DND-41 (cell line): ENCODE data around the gene USP54.

Experiments
- ATAC-seq: fragments of 200-7000 bp; cut with Tn5 transposase; 3 replicates; pipeline ENCODE4 v1.9.1; 2021; ENCODE audit warnings: low read depth; ENCODE audit not compliant: insufficient read depth
- DNase-seq: peaks from one replicate; pipeline ENCODE4 v3.0.0-alpha.2; 2020
- H2AFZ ChIP-seq: 2 replicates; pipeline ENCODE4 v1.6.0; 2012; ENCODE audit warnings: low read depth, low read length
- H3K27ac ChIP-seq: 2 replicates; pipeline ENCODE4 v1.5.1; 2012; ENCODE audit warnings: low read length, inconsistent platforms
- H3K27me3 ChIP-seq: fragments of 200-600 bp; sonication (generic); 2 replicates; pipeline ENCODE4 v1.6.0; 2012; ENCODE audit warnings: low read length, mild to moderate bottlenecking, inconsistent platforms; ENCODE audit not compliant: insufficient read depth, poor library complexity
- H3K36me3 ChIP-seq: 2 replicates; pipeline ENCODE4 v1.5.1; 2012; ENCODE audit warnings: low read length, inconsistent platforms; ENCODE audit not compliant: insufficient read depth
- H3K4me1 ChIP-seq: 2 replicates; pipeline ENCODE4 v1.5.1; 2012; ENCODE audit warnings: mild to moderate bottlenecking, low read length; ENCODE audit not compliant: insufficient read depth
- H3K4me2 ChIP-seq: 2 replicates; pipeline ENCODE4 v1.6.0; 2012; ENCODE audit warnings: mild to moderate bottlenecking, moderate library complexity, low read length, inconsistent platforms; ENCODE audit not compliant: insufficient read depth
- H3K4me3 ChIP-seq, 2 experiments: fragments of 200-600 bp in 1 of 2; shearing (Covaris generic) in 1 of 2; 2 replicates each; pipeline ENCODE4 v1.5.1; 2012 to 2016; ENCODE audit warnings: inconsistent platforms in 2 of 2, low read length in 2 of 2, mild to moderate bottlenecking in 2 of 2, low read depth in 1 of 2, moderate library complexity in 1 of 2
- H3K79me2 ChIP-seq: 2 replicates; pipeline ENCODE4 v1.6.0; 2012; ENCODE audit warnings: low read length, inconsistent platforms; ENCODE audit not compliant: insufficient read depth
- H3K9ac ChIP-seq: 2 replicates; pipeline ENCODE4 v1.6.0; 2012; ENCODE audit warnings: low read depth, mild to moderate bottlenecking, inconsistent platforms, low read length, moderate library complexity
- H3K9me3 ChIP-seq: 2 replicates; pipeline ENCODE4 v1.5.1; 2012; ENCODE audit warnings: low read length, moderate library complexity, mild to moderate bottlenecking, inconsistent platforms; ENCODE audit not compliant: insufficient read depth, severe bottlenecking
- H4K20me1 ChIP-seq: 2 replicates; pipeline ENCODE4 v1.6.0; 2012; ENCODE audit warnings: low read length; ENCODE audit not compliant: insufficient read depth
- EZH2 ChIP-seq: IDR thresholded peaks from 3 replicates; pipeline ENCODE4 v1.6.1; 2012; ENCODE audit warnings: borderline replicate concordance, low read depth, mild to moderate bottlenecking, moderate library complexity, low read length, inconsistent platforms; ENCODE audit not compliant: severe bottlenecking
- TF ChIP-seq, protein P1 (sequence below): IDR thresholded peaks from 2 replicates; pipeline ENCODE4 v1.5.1; 2012; ENCODE audit warnings: borderline replicate concordance, low read length, moderate library complexity, mild to moderate bottlenecking; ENCODE audit not compliant: poor library complexity, severe bottlenecking; ENCODE audit errors: extremely low read depth

USP54 gene

DNA sequence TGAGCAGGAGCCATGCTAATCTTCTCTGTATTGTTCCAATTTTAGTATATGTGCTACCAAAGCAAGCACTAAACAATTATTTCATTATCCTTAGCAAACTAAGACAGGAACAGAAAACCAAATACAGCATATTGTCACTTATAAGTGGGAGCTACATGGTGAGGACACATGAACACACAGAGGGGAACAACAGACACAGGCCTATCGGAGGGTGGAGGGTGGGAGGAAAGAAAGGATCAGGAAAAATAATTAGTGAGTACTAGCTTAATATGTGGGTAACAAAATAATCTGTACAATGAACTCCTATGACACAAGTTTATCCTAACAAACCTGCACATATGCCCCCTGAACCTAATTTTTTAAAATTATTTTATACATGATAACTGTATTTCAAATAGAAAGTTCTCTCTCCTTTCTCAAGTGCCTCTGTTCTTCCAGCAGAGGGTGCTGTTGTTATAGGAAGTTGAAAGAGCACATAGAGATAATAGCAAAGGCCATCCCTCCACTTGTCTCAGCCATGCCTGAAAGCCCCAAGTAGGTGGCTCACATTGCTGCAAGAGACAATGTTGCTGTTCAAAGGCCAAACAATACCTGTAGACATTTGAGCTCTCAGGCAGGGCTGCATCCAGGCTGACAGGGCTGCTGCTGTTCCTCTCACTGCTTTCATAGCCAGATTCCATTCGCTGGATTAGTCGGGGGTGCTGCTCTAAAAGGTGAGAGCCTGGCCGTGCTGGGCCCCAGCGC, 61.9 kb downstream of the USP54 start:
- Histone ChIP-seq H3K4me2 (no peak overlapping the region), H4K20me1 (no peaks in the 10 kb centered on the region), H3K4me3 (no peak overlapping the region), H3K9ac (no peak overlapping the region), H3K79me2 (no peaks in the 10 kb centered on the region), H3K36me3 (no peaks in the 10 kb centered on the region), H3K27me3 (no peaks in the 10 kb centered on the region), H3K4me1 (no peaks in the 10 kb centered on the region), H3K27ac (no peak overlapping the region), H2AFZ (0 out of 2 replicates have a peak overlapping the region, but pooled peaks have one; percentile 4), H3K9me3 (no peaks in the 10 kb centered on the region)
- TF ChIP-seq, protein P1, sequence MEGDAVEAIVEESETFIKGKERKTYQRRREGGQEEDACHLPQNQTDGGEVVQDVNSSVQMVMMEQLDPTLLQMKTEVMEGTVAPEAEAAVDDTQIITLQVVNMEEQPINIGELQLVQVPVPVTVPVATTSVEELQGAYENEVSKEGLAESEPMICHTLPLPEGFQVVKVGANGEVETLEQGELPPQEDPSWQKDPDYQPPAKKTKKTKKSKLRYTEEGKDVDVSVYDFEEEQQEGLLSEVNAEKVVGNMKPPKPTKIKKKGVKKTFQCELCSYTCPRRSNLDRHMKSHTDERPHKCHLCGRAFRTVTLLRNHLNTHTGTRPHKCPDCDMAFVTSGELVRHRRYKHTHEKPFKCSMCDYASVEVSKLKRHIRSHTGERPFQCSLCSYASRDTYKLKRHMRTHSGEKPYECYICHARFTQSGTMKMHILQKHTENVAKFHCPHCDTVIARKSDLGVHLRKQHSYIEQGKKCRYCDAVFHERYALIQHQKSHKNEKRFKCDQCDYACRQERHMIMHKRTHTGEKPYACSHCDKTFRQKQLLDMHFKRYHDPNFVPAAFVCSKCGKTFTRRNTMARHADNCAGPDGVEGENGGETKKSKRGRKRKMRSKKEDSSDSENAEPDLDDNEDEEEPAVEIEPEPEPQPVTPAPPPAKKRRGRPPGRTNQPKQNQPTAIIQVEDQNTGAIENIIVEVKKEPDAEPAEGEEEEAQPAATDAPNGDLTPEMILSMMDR = peak; percentile 86
- TF ChIP-seq EZH2 = no peak
- peak; percentile 60 for DNase-seq
- peak; percentile 99 for ATAC-seq

DNA sequence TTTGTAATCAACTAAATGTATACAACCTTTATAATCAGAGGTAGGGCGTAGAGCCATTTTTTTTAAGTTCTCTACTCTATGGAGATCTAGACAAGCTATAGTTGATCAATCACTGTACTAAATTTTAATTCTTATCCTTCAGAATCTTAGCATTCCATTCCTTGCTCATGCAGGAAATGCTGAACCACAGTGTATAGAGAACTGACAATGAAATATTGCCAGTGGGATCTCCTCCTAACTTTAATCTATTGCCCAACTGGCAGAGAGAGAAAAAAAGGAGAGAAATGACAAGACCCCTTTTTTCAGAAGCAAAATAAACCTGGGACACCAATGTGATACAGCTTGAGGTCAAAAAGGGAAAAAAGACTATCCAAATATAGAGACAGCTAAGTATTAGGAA, 68.9 kb downstream of the USP54 start:
- no peaks in the 10 kb centered on the region for H4K20me1 ChIP-seq
- no peaks in the 10 kb centered on the region for H3K27me3 ChIP-seq
- ATAC-seq = no peak
- no peak overlapping the region for H3K9ac ChIP-seq
- no peaks in the 10 kb centered on the region for H3K79me2 ChIP-seq
- no peak overlapping the region for H2AFZ ChIP-seq
- peaks cover 12% of the 10 kb centered on the region for H3K36me3 ChIP-seq
- no peak overlapping the region for H3K27ac ChIP-seq
- no peak for DNase-seq
- no peaks in the 10 kb centered on the region for H3K4me1 ChIP-seq
- H3K9me3 ChIP-seq = no peaks in the 10 kb centered on the region
- H3K4me3 ChIP-seq = no peak overlapping the region
- no peak for TF ChIP-seq EZH2
- TF ChIP-seq, protein P1 = no peak
- no peak overlapping the region for H3K4me2 ChIP-seq

DNA sequence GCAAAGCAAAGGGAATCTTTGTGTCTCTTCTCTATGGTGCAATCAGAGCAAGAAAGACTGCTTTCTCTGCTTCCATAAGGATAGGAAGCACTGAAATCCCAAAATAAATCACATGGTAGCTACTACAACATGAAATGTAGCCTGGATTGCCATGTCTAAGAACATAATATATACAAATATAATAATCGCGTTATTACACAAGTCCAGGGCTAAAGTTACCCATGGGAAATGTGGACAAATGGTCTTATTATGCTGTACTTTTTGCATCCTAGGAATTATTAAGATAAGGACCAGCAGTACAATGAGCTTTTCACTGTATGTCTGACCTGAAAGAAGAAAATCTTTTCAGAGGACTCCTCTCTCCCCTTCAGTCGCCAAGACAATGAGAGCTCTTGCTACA, 71.8 kb downstream of the USP54 start:
- no peaks in the 10 kb centered on the region for H4K20me1 ChIP-seq
- DNase-seq (no peak), ATAC-seq (no peak)
- no peaks in the 10 kb centered on the region for H3K9me3 ChIP-seq
- TF ChIP-seq, protein P1 = no peak
- TF ChIP-seq EZH2 = no peak
- no peak overlapping the region for H3K4me3 ChIP-seq
- H3K9ac ChIP-seq = no peak overlapping the region
- H3K36me3 ChIP-seq = peaks cover 21% of the 10 kb centered on the region
- no peaks in the 10 kb centered on the region for H3K79me2 ChIP-seq
- no peaks in the 10 kb centered on the region for H3K27me3 ChIP-seq
- H3K27ac ChIP-seq = no peak overlapping the region
- H2AFZ ChIP-seq = no peak overlapping the region
- H3K4me1 ChIP-seq = no peaks in the 10 kb centered on the region
- H3K4me2 ChIP-seq = no peak overlapping the region
